ENCODE data around the gene CETN2.

DNA sequence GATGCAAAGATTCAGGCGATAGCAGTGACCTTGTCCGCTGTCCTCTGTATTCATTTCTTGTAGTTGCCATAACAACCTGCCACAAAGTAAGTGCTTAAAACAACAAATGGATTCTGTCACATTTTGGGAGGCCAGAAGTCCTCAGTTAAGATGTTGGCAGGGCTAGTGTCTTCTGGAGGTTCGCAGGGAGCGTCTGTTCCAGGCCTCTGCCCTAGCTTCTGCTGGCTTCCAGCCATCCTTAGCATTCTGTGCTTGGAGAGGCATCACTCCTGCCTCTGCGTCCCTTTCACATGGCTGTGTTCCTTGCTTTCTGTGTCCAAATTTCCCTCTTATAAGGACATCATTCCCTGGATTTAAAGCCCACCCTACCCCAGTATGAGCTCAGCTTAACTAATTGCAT lies 35.8 kb upstream of the CETN2 start:
- TF ChIP-seq, protein P1, sequence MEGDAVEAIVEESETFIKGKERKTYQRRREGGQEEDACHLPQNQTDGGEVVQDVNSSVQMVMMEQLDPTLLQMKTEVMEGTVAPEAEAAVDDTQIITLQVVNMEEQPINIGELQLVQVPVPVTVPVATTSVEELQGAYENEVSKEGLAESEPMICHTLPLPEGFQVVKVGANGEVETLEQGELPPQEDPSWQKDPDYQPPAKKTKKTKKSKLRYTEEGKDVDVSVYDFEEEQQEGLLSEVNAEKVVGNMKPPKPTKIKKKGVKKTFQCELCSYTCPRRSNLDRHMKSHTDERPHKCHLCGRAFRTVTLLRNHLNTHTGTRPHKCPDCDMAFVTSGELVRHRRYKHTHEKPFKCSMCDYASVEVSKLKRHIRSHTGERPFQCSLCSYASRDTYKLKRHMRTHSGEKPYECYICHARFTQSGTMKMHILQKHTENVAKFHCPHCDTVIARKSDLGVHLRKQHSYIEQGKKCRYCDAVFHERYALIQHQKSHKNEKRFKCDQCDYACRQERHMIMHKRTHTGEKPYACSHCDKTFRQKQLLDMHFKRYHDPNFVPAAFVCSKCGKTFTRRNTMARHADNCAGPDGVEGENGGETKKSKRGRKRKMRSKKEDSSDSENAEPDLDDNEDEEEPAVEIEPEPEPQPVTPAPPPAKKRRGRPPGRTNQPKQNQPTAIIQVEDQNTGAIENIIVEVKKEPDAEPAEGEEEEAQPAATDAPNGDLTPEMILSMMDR (IDR thresholded peaks at IDR 0.05; ENCODE audit: low read length) = no peak
- no peak for TF ChIP-seq EZH2 (optimal IDR thresholded peaks at IDR 0.05; ENCODE audit: low read depth, low read length)
